HepG2 (cell line): ENCODE measurements around the gene ATP6V1F.

Experiments
- EP300 ChIP-seq, 3 experiments: sonication (generic) in 1 of 3; formaldehyde crosslinking in 1 of 3; IDR thresholded peaks; 2 replicates each; pipeline versions ENCODE4 v1.5.1 to v1.6.1; 2011 to 2020; ENCODE audit warnings: low read depth in 2 of 3, low read length in 2 of 3, borderline replicate concordance in 1 of 3, improper control_type of control experiment in 1 of 3, mild to moderate bottlenecking in 1 of 3, missing genetic modification reagents in 1 of 3, moderate library complexity in 1 of 3
- HCFC1 ChIP-seq: fragments of 150-350 bp; IDR thresholded peaks from 2 replicates; pipeline ENCODE4 v1.6.1; 2014; ENCODE audit warnings: low read depth, low read length
- TRIM22 ChIP-seq: fragments of 450-650 bp; IDR thresholded peaks from 2 replicates; pipeline ENCODE4 v1.6.1; 2017
- ZNF550 ChIP-seq: sonication (generic); formaldehyde crosslinking; IDR thresholded peaks from 2 replicates; pipeline ENCODE4 v1.4.0; 2020; ENCODE audit warnings: mild to moderate bottlenecking, missing genetic modification reagents, borderline replicate concordance
- ZZZ3 ChIP-seq: sonication (generic); formaldehyde crosslinking; IDR thresholded peaks from 2 replicates; pipeline ENCODE4 v1.4.0; 2020; ENCODE audit warnings: missing genetic modification reagents, mild to moderate bottlenecking, borderline replicate concordance

GRCh38 chr7:128831178-128831993, 31.3 kb upstream of the ATP6V1F start:
- TF ChIP-seq ZZZ3 (CRISPR knock-in tag): no peak
- TF ChIP-seq HCFC1: no peak
- TF ChIP-seq ZNF550 (CRISPR knock-in tag): no peak
- TF ChIP-seq EP300 (IDR thresholded peaks at IDR 0.05; ENCODE audit: low read depth in 2 of 2, low read length in 2 of 2): no peak
- TF ChIP-seq EP300 (CRISPR knock-in tag; IDR thresholded peaks at IDR 0.05; ENCODE audit: borderline replicate concordance): no peak
- no peak for TF ChIP-seq TRIM22
